Vagina (tissue), 2 donors: ENCODE data around the gene CD22.

Experiments
- POLR2A ChIP-seq, 2 donors: fragments of 450-650 bp; IDR thresholded peaks; one replicate each; pipeline ENCODE4 v1.6.1; 2017; ENCODE audit warnings: antibody characterized with exemption in 2 of 2, mild to moderate bottlenecking in 2 of 2, moderate library complexity in 2 of 2
- TF ChIP-seq, protein P1 (sequence below), 3 experiments: fragments of 450-650 bp in 2 of 3; fragments of 200-600 bp in 1 of 3; sonication (generic) in 1 of 3; IDR thresholded peaks; one replicate each; pipeline ENCODE4 v1.5.1; 2017 to 2019; ENCODE audit warnings: antibody characterized with exemption in 3 of 3, mild to moderate bottlenecking in 2 of 3, moderate library complexity in 2 of 3

DNA sequence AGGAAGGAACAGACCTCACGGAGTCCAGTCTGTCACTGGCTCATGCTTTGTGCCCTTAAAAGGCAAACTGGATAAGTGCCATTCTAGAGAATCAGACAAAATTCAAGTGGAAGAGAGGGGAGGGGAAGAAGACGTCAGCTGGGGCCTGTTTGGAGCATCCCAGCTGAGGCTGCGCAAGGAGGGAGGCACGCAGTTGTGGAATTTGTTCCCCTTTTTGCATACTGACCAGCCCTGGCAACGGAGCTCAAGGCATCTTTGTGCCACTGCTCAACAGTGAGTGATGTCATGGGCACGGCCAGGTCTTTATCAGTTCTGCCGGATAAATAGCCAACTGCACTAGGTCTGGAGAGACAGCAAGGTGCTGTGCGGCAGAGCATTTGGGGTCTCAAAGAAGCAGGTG is 41.7 kb downstream of the CD22 start, which contains the start of gene GPR42:
- TF ChIP-seq, protein P1, sequence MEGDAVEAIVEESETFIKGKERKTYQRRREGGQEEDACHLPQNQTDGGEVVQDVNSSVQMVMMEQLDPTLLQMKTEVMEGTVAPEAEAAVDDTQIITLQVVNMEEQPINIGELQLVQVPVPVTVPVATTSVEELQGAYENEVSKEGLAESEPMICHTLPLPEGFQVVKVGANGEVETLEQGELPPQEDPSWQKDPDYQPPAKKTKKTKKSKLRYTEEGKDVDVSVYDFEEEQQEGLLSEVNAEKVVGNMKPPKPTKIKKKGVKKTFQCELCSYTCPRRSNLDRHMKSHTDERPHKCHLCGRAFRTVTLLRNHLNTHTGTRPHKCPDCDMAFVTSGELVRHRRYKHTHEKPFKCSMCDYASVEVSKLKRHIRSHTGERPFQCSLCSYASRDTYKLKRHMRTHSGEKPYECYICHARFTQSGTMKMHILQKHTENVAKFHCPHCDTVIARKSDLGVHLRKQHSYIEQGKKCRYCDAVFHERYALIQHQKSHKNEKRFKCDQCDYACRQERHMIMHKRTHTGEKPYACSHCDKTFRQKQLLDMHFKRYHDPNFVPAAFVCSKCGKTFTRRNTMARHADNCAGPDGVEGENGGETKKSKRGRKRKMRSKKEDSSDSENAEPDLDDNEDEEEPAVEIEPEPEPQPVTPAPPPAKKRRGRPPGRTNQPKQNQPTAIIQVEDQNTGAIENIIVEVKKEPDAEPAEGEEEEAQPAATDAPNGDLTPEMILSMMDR (IDR thresholded peaks at IDR 0.05) = no peak
- TF ChIP-seq POLR2A (IDR thresholded peaks at IDR 0.05) = no peak
